GM12865 (cell line): ENCODE results near the gene LTO1.
A peak's percentile ranks its signal among the peaks of the same experiment; 100 is the strongest.

ENCODE experiments used
- DNase-seq: peaks from one replicate; pipeline ENCODE4 v3.0.0; 2010; ENCODE audit warnings: low read depth
- H3K4me3 ChIP-seq: 2 replicates; pipeline ENCODE4 v1.5.1; 2011; ENCODE audit warnings: mild to moderate bottlenecking, low read depth, low read length, control low read depth
- TF ChIP-seq, protein P1 (sequence below): IDR thresholded peaks from 2 replicates; pipeline ENCODE4 v1.5.1; 2011; ENCODE audit warnings: low read length, control low read depth, low read depth, inconsistent platforms; ENCODE audit not compliant: insufficient read depth; ENCODE audit errors: missing control alignments

The LTO1 gene, protein sequence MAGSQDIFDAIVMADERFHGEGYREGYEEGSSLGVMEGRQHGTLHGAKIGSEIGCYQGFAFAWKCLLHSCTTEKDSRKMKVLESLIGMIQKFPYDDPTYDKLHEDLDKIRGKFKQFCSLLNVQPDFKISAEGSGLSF

DNA sequence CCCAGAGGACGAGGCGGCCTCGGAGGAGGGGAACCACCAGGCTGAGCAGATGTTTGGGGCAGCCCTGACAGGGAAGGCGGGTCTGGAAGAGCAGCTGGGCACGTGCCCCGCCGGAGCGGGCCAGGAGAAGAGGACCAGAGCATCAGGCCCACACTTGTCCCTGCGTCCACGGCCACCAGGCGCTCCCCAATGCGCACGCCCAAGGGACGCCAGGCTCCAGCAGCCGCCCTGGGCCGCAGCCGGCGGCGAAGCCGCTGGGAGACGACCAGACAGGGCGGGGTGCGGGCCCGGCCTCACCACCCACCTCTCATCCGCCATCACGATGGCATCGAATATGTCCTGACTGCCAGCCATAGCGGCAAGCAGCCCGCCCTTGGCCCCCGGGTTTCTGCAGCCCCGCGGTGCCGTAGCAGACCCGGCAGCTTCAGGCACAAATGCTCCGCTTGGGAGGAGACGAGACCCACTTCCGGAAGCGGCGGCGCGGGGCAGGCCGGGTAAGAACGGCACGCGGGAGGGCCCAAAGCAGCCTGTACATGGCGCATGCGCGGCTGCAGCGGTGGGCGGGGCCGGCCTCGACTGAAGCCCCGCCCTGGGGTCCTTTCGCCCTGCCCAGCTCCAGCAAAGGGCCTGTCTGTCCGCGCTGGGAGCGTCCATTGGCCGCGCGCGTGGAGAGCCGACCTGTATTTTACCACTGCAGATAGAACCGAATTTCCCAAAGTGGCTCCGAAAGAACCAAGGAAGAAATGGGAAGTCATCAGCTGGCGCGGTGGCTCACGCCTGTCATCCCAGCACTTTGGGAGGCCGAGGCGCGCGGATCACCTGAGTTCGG, at the start of gene LTO1:
LTO1 (minus strand) TSS at position 468 of the 829 bp plus-strand sequence; CDS start at position 354, 114 bp downstream.
- DNase-seq, result peak; percentile 96
- peak within 1 kb of the TSS; percentile 94 for H3K4me3 ChIP-seq
- TF ChIP-seq, protein P1, sequence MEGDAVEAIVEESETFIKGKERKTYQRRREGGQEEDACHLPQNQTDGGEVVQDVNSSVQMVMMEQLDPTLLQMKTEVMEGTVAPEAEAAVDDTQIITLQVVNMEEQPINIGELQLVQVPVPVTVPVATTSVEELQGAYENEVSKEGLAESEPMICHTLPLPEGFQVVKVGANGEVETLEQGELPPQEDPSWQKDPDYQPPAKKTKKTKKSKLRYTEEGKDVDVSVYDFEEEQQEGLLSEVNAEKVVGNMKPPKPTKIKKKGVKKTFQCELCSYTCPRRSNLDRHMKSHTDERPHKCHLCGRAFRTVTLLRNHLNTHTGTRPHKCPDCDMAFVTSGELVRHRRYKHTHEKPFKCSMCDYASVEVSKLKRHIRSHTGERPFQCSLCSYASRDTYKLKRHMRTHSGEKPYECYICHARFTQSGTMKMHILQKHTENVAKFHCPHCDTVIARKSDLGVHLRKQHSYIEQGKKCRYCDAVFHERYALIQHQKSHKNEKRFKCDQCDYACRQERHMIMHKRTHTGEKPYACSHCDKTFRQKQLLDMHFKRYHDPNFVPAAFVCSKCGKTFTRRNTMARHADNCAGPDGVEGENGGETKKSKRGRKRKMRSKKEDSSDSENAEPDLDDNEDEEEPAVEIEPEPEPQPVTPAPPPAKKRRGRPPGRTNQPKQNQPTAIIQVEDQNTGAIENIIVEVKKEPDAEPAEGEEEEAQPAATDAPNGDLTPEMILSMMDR, result no peak

DNA sequence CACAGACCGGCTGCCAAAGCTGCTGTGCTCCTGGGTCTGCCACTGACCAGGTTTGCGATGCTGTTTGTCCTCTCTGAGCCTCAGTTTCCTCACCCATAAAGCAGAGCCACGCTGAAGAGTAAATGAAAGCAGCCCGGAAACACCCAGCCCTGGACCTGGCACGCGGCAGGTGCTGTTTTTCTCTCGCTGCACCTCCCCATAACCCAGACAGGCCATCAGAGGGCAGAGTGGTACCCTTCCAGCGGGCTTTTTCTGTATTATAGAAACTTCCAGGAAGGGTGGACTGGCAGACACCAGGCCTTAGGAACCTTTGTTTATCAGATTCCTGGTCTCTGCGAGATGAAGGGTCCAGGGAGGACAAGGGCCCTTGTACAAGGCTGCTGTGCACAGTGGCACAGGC, 46.6 kb upstream of the LTO1 start:
- H3K4me3 ChIP-seq, result no peak overlapping the region
- no peak for DNase-seq
- TF ChIP-seq, protein P1, result no peak

DNA sequence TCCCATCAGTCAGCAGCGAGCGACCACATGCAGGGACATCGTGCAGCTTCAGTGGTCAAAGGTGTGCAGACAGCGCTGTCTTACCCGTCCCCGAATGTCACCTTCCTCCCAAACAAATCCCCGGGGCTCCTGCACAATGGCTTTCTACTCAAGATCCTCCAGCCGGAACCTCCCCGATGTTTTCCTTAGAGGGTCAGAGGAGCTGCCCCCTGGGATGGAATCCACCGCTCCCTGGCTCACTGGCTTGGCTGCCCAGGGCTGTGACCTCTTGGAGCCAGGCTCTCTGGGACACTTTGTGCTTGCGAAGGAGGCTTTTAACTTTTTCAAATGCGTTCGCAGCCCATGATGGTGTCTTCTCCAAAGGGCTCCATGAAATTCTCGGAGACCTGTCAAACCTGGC, 46.0 kb upstream of the LTO1 start:
- no peak overlapping the region for H3K4me3 ChIP-seq
- DNase-seq, result no peak
- TF ChIP-seq, protein P1, result no peak

DNA sequence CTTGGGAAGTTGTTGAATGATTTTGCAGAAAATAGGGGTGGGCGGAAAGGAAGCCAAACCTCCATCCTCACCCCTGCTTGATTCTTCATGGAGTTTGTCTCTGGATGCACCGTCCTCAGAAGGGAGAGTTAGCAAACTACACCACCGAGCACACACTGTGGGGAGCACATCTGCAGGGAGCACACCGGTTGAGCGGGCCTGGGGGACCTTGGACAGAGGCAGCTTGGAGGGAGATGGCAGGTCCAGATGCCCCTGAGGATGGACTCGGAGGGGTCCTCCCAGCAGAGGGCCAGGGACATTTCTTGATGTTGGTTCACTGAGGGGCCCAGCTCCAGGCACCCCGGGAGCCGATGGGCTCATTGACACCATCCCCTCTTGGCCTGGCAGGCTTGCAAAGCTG, 43.8 kb upstream of the LTO1 start:
- TF ChIP-seq, protein P1, result no peak
- no peak overlapping the region for H3K4me3 ChIP-seq
- no peak for DNase-seq

DNA sequence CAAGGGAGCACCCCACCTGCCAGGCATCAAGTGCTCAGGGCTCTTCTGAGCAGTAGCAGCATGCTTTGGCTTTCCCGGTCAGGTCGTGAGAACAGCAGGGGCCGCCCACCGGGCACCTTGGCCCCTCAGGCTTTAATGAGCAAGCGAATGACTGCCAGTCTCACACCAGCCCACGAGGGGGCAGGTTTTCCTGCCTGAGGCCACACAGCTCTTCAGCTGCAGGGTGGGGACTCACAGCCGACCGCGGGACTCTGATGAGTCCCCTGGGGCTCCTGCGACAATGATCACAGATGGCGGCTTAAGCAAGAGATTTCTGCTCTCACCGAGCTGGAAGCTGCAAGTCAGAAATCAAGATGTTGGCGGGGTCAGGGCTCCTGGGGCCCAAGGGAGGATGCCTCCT, 43.0 kb upstream of the LTO1 start:
- TF ChIP-seq, protein P1, result peak; percentile 44
- H3K4me3 ChIP-seq, result no peak overlapping the region
- peak; percentile 54 for DNase-seq

DNA sequence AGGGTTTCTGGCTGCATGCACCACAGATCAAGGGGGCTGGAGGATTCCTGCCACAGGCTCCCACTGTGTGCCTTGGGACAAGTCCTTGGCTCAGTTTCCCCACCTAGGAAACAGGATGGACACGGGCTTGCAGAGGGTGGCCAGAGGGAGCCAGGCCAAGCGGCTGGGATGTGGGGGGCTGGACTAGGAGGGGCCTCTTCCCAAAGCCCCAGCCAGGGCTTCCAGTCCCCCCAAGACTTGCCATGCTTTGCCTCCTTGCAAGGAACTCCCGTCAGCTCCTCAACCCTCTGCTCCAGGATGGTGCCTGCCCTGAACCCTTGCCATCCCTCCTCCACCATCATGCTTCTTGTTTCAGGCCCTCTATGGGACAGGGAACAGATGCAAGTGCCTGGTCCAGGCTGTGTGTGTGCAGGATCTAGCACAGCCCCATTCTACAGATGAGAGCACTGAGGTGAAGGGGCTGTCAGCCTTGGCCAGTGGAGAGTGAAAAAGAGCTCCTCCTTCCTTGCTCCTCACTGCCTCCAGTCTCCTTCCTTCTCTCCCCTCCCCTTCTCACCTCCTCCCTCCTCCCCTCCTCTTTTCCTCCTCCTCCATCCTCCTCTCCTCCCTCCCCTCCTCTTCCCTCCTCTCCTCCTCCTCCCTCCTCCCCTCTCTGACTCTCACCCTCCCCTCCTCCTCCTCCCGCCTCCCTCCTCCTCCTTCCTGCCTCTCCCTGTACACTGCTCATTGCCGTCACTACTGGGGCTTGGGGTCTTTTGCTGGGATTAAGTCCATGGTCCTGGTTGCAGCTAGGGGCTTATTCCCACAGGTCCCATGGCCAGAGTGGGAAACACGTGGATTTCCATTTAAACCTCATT, 42.0 kb upstream of the LTO1 start:
- no peak for DNase-seq
- TF ChIP-seq, protein P1, result no peak
- no peak overlapping the region for H3K4me3 ChIP-seq
